NCI-H1694 (cell line): ENCODE data around the gene CD2.
"Not testable (repeated sequence)": the region's sequence is repeated elsewhere in the genome, so short reads cannot be mapped to it uniquely, and the experiment has no call there.

ENCODE experiments used
- DNase-seq: peaks from one replicate; lab custom pipeline; 2025; lab: John Stamatoyannopoulos, UW

The CD2 gene

DNA sequence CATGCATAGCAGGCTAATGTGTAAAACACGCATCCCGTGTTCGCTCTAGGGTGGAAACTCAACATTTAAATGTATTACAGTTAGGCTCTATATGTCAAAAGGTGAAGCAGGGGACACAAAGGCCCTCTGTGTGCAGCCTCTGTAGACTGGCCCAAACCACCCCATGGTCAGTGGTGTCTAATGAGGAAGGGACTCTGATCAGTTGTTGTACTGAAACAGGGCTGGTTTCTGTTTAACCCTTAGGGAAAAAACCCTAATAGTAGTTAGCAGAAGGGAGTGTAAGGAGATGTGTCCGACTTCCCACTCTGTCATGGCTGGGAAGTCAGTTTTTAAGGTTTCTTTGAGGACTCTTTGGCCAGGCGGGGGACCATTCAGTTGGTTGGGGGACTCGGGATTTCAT, 21.5 kb upstream of the CD2 start:
- no peak for DNase-seq

DNA sequence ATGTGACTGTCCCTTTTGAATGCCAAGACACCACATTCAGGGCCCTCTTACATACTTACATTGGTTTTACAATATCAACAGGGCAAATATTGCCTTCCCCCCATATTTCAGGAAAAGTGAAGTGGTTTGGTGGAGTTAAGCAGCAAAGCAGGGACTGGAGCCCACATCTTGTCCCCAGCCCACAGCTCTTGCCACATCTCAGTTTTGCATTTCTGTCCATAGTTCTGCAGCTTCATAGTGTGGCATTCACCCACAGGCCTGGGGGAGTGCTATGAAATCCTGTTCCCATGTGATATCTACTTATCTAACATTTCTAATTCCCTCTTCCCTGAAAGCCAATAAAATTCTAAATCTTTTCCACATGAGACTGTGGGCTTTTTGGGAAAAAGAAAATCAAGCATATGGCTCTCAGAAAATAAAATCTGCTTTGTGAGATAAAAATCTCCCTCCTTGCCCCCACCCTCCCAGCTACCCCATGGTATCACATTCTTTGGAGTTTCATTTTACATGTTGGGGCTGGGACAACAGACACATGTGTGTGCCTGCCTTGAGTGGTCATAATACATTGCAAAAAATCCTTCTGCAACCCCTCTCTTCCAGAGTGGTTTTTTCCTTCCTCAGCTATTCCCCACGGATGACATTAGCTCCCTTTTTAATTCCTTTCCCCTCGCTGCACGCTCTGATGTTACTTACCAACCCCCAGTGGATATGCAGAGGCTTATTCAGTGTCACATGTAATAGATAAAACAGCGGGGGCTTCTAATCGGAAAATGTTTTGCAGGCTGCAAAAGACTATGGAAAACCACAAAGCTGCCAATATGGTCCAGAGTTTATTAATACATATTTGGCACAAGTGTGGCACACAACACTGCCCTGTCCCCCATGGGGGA, 20.5 kb upstream of the CD2 start:
- no peak for DNase-seq

- DNase-seq, result no peak
Observed at GRCh38 chr1:116735246-116735645, 19.0 kb upstream of the CD2 start.

DNA sequence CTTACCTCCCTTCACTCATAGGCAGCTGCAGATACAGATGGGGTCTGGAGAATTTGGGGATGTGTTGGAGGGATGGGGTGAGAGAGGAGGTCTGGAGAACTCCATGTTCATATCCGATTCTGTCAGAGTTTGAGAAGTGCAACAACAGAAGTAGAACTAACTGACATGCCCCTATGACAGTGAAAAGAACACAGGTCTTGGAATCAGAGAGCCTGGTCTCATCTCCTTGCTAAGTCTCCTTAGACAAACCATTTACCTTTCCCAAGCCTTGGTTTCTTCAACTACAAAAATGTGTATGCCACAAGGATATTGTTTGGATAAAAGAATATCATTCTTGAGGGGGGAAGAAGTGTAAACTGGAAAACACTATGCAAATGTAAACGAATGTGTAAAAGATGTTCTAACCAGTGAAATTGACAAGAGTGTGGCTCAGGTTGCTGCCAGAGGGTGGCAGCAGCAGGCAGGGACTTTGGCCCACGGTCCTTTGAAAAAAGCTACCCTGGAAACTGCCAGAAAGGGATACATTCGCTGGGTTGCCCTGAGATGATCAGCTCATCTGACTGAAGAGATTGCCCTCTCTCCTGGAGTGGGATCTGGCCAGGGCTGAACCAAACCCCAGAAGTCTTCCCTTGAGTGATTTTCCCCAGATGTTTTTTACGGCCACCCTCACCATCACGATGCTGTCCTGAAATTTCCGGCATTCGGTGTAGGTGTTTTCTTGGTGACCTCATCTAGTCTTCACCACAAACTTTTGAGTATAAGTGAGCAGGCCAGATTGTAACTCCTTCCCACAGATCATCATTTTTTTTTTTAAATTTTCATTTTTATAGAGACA, 17.0 kb upstream of the CD2 start:
- DNase-seq, result peak; percentile 58

DNA sequence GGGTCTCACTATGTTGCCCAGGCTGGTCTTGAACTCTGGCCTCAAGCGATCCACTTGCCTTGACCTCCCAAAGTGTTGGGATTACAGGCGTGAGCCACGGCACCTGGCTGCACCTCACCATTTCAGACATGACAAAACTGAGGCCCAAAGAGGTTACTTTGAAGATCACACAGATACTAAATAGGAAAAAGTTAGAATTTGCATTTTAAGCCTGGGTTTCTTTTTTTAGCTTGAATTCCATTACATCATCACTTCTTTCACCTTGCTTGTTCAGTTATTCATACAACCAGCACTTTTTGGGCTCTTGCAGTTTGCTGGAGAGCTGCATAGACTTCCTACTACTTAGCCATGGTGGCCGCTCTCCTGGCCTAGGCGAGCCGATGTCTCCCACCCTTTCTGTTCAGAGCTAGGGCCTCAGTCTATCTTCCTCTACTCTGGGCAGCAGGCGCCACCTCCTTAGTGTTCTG, 16.3 kb upstream of the CD2 start:
- DNase-seq, result no peak

DNA sequence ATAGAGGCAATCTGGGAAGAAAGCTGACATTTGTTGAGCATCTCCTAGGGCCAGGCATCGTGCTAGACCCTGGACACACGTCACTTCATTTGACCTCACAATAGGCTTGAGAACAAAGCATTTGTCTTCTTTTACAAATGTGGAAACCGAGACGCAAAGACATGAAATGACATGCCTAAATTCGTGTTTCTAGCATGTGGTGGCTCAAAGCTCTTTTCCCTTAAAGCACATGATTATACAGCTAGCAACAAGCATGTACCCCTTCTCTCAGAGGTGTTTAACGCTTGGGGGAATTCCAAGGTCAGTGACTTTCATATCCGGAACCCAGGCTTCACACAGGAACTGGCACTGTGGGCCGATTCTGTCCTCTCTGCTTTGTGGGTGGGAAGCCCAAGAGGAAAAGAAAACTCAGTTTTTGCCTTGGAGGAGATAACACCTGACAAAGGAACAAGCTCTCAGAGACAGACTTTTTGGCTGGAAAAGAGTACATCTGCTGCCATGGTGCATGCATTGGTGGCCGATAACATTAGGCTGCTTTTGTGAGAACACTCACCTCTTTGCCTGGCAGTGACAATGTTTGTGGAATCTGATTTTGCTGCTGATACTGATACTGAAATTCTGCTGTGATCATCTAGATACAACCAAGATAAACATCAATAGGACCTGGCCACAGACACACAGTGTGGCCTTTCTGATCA, 15.4 kb upstream of the CD2 start:
- no peak for DNase-seq

- no peak for DNase-seq
Observed at GRCh38 chr1:116739371-116740012, 14.7 kb upstream of the CD2 start.

DNA sequence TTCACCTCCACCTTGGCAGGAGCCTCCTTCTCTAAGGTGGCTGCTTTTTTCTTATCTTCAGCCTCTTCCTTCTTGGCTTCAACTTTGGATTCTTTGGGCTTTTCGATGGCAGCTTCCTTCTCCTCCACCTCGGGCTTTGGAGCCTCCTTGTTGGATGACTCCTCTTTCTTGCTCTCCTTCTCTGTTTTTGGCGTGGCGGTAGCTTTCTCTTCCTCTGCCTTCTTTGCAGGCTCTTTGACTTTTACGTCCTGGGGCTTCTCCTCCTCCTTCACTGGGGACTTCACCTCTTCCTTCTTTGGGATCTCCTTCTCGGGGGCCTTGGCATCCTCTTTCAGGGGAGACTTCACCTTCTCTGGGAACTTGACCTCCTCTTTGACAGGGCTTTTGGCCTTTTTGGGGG, 13.9 kb upstream of the CD2 start:
- no peak for DNase-seq

GRCh38 chr1:116740746-116741145, 13.5 kb upstream of the CD2 start:
- no peak for DNase-seq

DNA sequence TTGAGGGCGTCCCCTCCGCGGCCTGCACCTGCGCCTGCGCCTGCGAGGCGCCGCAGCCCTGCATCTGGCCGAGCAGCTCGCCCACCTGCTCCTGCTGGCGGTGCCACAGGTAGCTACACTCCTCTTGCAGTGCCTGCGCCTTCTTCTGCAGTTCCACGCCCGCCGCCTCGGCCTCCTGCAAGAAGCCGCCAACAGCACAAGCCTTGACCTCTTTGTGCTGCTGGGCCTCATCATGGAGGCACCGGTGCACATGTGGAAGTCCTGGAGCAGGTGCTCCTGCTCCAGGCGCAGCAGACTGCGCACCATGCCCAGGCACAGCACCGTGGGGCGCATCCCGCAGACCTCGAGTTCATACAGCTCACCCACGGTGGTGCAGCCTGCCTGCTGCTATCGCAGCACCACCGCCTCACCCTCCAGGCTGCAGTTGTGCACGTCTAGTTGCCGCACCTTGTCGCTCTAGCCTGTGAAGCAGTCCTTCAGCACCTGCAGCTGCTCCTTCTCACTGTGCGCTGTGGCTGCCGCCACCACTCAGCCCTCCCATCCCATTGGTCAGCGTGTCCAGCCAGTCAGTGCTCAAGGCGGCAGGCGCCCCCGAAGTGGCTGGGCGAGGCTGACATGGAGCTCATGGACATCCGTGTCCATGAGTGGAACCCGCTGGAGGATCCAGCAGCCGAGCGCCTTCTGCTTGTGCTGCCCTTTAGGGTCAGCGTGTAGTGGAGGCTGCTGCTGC, 12.2 kb upstream of the CD2 start:
- DNase-seq, result no peak

DNA sequence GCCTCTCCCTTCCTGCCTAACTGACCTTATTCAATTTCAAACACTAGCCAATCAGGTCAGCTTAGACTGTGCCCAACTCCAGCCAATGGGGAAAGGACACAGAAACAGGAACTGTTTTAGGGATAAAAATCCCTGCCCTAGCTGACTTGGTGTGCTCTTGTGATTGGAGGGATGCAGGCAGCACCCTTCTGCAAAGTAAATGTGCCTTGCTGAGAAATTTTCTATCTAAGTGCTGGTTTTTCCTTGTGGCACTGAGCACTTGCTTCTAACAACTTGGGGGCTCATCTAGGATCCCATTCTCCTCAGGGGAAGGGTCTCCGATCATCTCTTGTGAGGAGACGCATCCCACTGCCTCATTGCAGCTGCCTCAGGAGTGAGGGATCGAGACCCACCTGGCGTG, 10.7 kb upstream of the CD2 start:
- no peak for DNase-seq

DNA sequence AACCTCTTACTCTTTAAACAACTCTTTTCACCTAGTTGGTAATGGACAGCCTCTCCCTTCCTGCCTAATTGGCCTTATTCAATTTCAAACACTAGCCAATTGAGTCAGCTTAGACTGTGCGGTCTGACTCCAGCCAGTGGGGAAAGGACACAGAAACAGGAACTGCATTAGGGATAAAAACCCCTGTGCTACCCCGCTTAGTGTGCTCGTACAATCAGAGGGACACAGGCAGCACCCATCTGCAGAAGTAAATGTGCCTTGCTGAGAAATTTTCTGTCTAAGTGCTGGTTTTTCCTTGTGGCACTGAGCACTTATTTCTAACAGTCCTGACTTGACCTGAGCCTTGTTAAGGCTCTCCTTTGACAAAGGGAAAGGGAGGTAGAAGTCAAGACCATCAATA, 6.0 kb upstream of the CD2 start:
- no peak for DNase-seq

GRCh38 chr1:116751146-116751545, 3.1 kb upstream of the CD2 start:
- DNase-seq, result no peak

- DNase-seq, result no peak
Observed at GRCh38 chr1:116751621-116752020, 2.6 kb upstream of the CD2 start.

- no peak for DNase-seq
Observed at GRCh38 chr1:116753312-116753711, 918 bp upstream of the CD2 start.

GRCh38 chr1:116755066-116755465, 836 bp downstream of the CD2 start:
- DNase-seq, result no peak

DNA sequence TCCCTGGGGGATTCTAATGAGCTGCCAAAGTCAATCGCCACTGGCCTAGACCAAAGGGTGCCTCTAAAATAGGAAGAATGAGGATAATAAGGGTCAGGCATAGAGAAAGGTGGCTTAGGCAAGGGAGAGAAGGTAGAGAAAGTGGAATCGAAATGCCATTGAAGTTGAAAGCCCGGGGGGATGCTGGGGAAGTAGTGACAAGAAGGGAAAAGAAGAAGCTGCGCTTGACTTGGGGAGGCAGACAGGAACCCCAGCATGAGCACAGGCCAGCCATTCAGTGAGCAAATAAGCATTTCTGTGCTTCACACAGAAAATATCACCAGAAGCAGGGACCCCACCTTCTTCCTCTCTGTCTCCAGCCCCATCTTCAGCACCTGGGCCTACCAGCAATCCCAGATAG, 1.5 kb downstream of the CD2 start:
- no peak for DNase-seq

DNA sequence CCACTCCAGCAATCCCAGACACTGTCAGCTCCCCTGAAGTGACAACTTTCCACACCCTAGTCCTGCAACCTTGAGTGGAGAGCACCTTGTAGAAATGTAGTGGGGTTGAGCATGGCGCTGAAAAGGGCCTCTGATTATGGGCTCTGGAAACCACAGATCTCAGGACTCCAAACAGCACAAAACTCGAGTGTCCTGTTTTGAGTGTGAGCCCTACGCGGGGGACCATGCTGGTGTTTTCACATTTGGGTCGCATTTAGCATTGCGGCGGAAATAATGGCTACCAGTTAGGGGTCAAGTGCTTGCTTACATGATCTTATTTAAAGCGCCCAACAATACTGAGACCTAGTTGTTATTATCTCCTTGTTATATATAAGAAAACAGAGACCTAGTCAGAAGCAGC, 1.9 kb downstream of the CD2 start:
- not testable (repeated sequence) for DNase-seq

DNA sequence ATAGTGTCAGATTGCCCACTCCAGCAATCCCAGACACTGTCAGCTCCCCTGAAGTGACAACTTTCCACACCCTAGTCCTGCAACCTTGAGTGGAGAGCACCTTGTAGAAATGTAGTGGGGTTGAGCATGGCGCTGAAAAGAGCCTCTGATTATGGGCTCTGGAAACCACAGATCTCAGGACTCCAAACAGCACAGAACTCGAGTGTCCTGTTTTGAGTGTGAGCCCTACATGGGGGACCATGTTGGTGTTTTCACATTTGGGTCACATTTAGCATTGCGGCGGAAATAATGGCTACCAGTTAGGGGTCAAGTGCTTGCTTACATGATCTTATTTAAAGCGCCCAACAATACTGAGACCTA, 4.2 kb downstream of the CD2 start:
- DNase-seq, result not testable (repeated sequence)

DNA sequence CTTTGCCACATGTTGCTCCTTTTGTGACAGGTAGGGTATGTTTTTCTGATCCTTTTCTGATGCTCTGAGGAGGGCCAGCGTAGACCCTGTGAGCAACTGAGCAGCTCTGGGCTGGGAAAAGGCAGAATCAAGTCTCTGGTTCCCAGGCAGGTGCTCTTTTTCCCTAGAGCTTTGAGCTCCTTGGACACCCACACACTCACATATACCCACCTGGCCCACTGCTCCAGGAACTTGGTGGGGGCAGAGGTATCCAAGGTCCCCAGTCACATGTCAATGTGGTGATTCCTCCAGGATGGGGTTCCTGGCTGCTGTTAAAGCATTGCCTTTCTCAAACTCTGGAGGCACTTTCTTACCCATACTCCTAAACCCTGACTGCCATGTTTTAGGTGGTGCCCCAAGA, 5.4 kb downstream of the CD2 start:
- no peak for DNase-seq

GRCh38 chr1:116760487-116760886, 6.3 kb downstream of the CD2 start:
- no peak for DNase-seq
